Activated naive CD8-positive, alpha-beta T cell treated with anti-CD3 and anti-CD28 coated beads, Interleukin-2, amount 50 U/mL, for 16 hours (primary cell): ENCODE data around the gene ATOSA.

Source experiments
- DNase-seq: peaks from one replicate; pipeline ENCODE4 v3.0.0-alpha.2; 2020; ENCODE audit warnings: low read depth, low spot score

Gene ATOSA

GRCh38 chr15:52682200-52682599, 3.0 kb upstream of the ATOSA start:
- DNase-seq: no peak

- DNase-seq: no peak
Observed at GRCh38 chr15:52681441-52681840, 2.3 kb upstream of the ATOSA start.

GRCh38 chr15:52680761-52681160, 1.6 kb upstream of the ATOSA start:
- DNase-seq: no peak

- no peak for DNase-seq
Observed at GRCh38 chr15:52680041-52680391, 828 bp upstream of the ATOSA start.

- DNase-seq: peak; percentile 4
Observed at GRCh38 chr15:52678468-52679231, 538 bp downstream of the ATOSA start.

GRCh38 chr15:52677593-52678467, 1.4 kb downstream of the ATOSA start:
- no peak for DNase-seq

GRCh38 chr15:52674831-52675230, 4.4 kb downstream of the ATOSA start:
- DNase-seq: no peak

GRCh38 chr15:52673734-52674133, 5.5 kb downstream of the ATOSA start:
- DNase-seq: no peak

- DNase-seq: no peak
Observed at GRCh38 chr15:52673312-52673711, 5.9 kb downstream of the ATOSA start.

GRCh38 chr15:52672661-52673060, 6.5 kb downstream of the ATOSA start:
- DNase-seq: no peak

GRCh38 chr15:52670087-52670486, 9.1 kb downstream of the ATOSA start:
- DNase-seq: no peak

GRCh38 chr15:52668133-52668532, 11.1 kb downstream of the ATOSA start:
- no peak for DNase-seq

- DNase-seq: no peak
Observed at GRCh38 chr15:52667597-52667996, 11.6 kb downstream of the ATOSA start.

GRCh38 chr15:52663536-52664294, 15.5 kb downstream of the ATOSA start:
- no peak for DNase-seq

- DNase-seq: no peak
Observed at GRCh38 chr15:52661909-52662308, 17.3 kb downstream of the ATOSA start.

- no peak for DNase-seq
Observed at GRCh38 chr15:52660192-52660591, 19.0 kb downstream of the ATOSA start.

- DNase-seq: no peak
Observed at GRCh38 chr15:52658955-52659354, 20.2 kb downstream of the ATOSA start.

- no peak for DNase-seq
Observed at GRCh38 chr15:52657338-52657737, 21.9 kb downstream of the ATOSA start.

- DNase-seq: no peak
Observed at GRCh38 chr15:52656412-52656811, 22.8 kb downstream of the ATOSA start.

GRCh38 chr15:52653431-52653964, 25.7 kb downstream of the ATOSA start:
- DNase-seq: no peak

GRCh38 chr15:52652984-52653383, 26.2 kb downstream of the ATOSA start:
- no peak for DNase-seq

GRCh38 chr15:52652286-52652685, 26.9 kb downstream of the ATOSA start:
- DNase-seq: no peak
